Femur (tissue), 1 donor: ENCODE data around the gene CBLIF.
A peak's percentile ranks its signal among the peaks of the same experiment; 100 is the strongest.
"Not testable (repeated sequence)": the region's sequence is repeated elsewhere in the genome, so short reads cannot be mapped to it uniquely, and the experiment has no call there.

ENCODE experiments used
- DNase-seq: peaks from one replicate; pipeline ENCODE4 v3.0.0-alpha.2; 2017

The CBLIF gene

DNA sequence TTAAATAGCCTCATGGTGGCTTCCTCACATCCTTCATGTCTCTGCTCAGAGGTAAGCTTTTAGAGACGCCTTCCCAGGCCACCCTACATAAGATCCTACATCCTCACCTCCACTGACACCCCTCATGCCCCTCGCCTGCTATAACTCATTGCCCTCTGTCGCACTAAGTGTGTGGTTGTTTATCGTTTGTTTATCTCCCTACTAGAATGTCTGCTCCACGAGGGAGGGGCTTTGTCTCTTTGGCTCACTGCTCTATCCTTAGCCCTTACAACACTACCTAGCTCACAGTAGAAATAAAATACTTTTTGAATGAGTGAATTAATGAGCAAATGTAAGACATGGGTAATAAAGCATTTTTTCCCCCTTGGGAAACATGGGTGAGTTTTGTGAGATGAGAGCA is 1.3 kb upstream of the CBLIF start:
- no peak for DNase-seq

- no peak for DNase-seq
Observed at GRCh38 chr11:59842316-59842715, 3.0 kb downstream of the CBLIF start.

DNA sequence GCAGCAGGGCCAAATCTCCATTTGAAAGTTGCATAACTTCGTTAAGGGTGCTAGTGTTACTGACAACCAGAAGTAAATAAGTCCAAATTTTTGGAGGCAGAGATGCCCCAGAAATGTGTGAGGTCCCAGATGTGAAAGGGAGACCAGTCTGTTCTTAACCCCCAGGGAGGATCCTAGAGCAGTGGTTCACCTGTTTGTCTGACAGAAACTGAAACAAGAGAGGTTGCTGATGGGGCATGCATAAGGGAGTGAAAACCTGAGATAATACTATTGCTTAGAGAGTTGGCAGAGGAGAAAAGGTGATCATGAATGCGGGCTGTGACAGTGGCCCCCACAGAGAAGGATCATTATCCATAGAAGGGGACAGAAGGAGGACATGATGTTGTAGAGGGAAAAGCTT is 3.8 kb downstream of the CBLIF start:
- DNase-seq: no peak

GRCh38 chr11:59839615-59840014 is 5.7 kb downstream of the CBLIF start:
- DNase-seq: no peak

GRCh38 chr11:59833602-59834001 is 11.7 kb downstream of the CBLIF start:
- no peak for DNase-seq

GRCh38 chr11:59829358-59829757 is 15.9 kb downstream of the CBLIF start:
- DNase-seq: no peak

GRCh38 chr11:59822989-59823566 is 22.2 kb downstream of the CBLIF start:
- no peak for DNase-seq

- no peak for DNase-seq
Observed at GRCh38 chr11:59818572-59818971, 26.7 kb downstream of the CBLIF start.

DNA sequence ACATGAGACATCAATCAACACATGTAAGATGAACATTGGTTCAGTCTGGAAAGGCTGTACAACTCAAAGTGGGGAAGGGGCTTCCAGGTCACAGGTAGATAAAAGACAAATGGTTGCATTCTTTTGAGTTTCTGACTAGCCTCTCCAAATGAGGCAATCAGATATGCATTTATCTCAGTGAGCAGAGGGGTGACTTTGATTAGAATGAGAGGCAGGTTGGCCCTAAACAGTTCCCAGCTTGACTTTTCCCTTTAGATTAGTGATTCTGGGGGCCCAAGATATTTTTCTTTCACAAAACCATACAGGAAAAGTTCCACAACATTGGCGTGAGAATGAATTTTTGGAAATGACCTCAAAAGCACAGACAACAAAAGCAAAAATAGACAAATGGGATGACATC is 28.9 kb downstream of the CBLIF start:
- not testable (repeated sequence) for DNase-seq

DNA sequence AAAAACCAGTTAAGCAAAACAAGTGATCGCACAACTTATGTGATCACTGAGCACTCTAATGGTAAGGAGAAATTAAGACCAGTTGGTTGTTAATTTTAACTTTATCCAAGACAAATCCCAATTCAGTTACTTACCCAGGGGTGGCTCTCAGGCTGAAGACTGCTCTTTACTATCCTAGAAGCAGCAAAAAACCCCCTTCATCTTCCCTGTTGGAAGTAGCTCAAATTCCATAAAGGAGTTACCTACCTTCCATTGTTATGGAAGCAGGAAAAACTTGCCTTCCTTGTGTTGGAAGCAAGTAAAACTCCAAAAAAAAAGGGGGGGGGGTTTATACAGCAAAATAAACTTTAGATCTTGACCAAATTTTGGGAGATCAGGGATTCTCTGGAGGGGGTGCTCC is 29.5 kb downstream of the CBLIF start:
- DNase-seq: no peak

- DNase-seq: no peak
Observed at GRCh38 chr11:59814021-59814420, 31.3 kb downstream of the CBLIF start.

DNA sequence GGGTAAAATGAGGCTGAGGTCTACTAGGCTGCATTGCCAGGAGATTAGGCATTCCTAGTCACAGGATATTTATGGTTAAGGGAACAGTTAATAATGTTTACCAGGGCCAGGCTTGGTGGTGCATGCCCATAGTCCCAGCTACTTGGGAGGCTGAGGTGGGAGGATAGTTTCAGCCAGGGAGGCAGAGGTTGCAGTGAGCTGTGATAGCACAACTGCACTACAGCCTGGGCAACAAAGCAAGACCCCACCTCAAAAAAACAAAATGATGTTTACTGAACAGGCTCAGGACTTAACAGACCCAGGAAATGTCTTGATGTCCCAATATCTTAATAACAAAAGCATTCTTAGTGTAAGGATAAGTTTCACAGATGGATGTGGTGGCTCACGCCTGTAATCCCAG is 31.9 kb downstream of the CBLIF start:
- DNase-seq: no peak

- DNase-seq: no peak
Observed at GRCh38 chr11:59812220-59812619, 33.1 kb downstream of the CBLIF start.

DNA sequence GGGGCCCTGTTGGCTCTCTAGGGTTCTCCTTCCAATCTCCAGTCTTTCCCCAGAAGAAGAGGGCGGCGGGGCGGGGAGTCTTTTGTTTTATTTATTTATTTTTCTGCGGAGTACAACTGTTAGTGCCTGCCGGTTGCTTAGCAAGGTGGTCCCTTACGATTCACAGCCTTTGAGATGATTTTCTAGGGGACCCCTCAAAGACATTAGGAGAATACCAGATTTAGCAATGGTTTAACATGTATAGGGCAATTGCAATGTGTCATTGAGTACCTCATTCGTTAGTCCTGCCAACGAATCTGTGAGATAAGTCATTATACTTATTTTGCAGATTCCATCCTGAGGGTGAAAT is 34.4 kb downstream of the CBLIF start:
- DNase-seq: no peak

- DNase-seq: peak; percentile 93
Observed at GRCh38 chr11:59810189-59810910, 34.9 kb downstream of the CBLIF start, which contains the start of gene MRPL16. Gene MRPL16 (minus strand): TSS chr11:59810778. CDS start chr11:59810658, 120 bp downstream.

DNA sequence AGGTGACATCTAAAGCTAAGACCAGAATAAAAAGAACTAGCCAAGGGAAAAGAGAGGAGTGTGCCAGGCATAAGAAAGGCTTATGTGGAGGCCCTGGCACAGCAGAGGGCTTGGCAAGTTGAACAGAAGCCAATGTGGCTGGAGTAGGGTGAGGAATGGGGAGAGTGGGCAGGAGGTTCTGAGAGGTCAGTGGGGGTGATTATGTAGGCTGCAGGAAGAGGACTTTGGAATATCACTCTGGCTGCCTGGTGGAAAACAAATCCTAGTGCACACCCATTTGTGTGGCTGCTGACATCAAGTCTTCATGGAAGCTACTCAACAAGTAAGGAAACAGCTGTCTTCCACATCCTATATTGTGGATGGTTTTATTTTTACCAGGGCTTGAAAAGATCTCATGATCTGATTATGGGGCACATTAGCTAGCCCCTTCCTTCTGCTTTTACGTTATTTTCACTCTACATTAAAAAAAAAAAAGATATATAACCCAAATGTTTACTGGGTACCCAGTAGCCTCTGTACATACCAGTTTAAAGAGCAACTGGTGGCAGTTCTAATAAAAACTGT is 38.2 kb downstream of the CBLIF start:
- DNase-seq: no peak

GRCh38 chr11:59804061-59804460 is 41.2 kb downstream of the CBLIF start:
- no peak for DNase-seq

GRCh38 chr11:59802639-59803176 is 42.6 kb downstream of the CBLIF start:
- peak; percentile 30 for DNase-seq

DNA sequence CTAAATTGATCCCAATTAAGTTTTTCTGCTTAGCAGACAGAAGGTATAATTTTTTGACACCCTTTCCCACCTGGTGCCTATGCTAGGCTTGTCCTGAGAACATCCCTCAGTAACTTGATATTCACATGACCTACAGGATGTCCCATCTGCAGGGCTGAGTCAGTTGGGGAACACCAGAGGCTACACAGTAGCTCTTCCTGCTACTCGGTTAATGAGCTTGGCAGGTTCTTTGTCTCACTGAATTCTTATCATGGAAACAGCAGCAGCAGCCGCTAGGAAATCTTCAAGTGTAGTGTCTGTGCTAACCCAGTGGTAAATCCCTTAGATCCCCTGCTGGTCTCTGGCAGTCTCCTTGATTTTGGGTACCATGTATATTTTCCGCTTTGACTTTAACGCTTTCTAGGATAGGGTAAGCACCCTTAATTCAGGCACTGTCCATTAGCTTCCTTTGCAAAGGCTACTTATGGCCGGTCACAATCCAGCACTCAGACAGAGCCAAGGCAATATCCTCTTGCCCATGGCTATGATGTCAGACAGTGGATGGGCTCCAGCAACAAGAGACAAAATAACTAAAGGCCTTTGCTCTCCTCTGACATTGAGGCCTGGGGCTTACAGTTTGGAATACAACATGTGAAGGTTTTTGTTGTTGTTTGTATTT is 43.2 kb downstream of the CBLIF start:
- DNase-seq: peak; percentile 42

GRCh38 chr11:59801160-59801706 is 44.1 kb downstream of the CBLIF start:
- DNase-seq: no peak

GRCh38 chr11:59800390-59801025 is 44.8 kb downstream of the CBLIF start:
- DNase-seq: no peak

GRCh38 chr11:59794417-59794816 is 50.9 kb downstream of the CBLIF start:
- DNase-seq: no peak

- DNase-seq: no peak
Observed at GRCh38 chr11:59792507-59792906, 52.8 kb downstream of the CBLIF start.
